ENCODE measurements around the gene SUV39H1. TPM values are rescaled to one million over a fixed set of nuclear protein-coding genes. Genes with fewer than 3 reads are reported as not detected.

Gene SUV39H1
- polyA plus RNA-seq, 1 of the 3 experiments (the other 2 are of a cell fraction) = 8.5 TPM

DNA sequence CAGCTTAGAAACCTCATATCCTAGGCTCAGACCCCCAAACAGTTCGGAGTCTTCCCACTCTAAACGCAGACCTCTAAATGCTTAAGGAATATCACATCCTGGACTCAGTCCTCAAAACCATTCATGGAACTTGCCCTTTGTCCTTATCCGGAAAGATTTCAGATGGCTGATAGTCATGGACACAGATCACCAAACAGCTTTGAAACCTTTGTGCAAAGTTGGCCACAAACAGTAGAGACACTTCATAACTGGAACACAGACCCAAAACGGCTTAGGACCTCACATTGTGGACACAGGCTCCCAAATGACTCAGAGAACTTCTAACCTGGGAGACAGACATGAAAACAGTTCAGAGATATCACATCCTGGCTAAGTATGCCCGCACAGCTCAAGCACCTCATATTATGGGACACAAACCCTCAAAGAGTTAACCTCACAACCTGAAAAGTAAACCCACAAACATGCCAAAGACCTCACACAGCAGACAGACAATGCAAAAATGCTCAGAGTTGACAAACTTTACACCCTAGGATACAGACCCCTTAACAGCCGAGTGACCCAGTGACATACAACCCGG, 15.5 kb downstream of the SUV39H1 start:
- H3K9me2 ChIP-seq = no peaks in the 10 kb centered on the region
- H3K9me3 ChIP-seq = no peaks in the 10 kb centered on the region
- ChIA-PET POLR2A (no interaction called here), CTCF (no interaction called here)
- WGBS (ENCODE audit: low lambda C conversion rate) = 54% methylated on average over 6 of the region's 7 CpGs
- no peak overlapping the region for H3K9ac ChIP-seq
- no peaks in the 10 kb centered on the region for H4K20me1 ChIP-seq (ENCODE audit: insufficient read depth)
- peaks cover 0 to 4% of the 10 kb centered on the region in 2 experiments; a peak in 1 of 4 replicates for H3K4me1 ChIP-seq (ENCODE audit: control insufficient read depth in 1 of 2, insufficient read depth in 2 of 2, low read depth in 1 of 2, low read length in 1 of 2)
- H3K36me3 ChIP-seq (replicated peaks in 1 of 2; ENCODE audit: control insufficient read depth in 1 of 2, insufficient read depth in 2 of 2, low read length in 1 of 2) = no peaks in the 10 kb centered on the region
- no peak overlapping the region for H3K27ac ChIP-seq (ENCODE audit: low read depth in 2 of 2, low read length in 1 of 2)
- no peaks in the 10 kb centered on the region for H3K79me2 ChIP-seq (ENCODE audit: insufficient read depth)
- no peak overlapping the region for H3K4me3 ChIP-seq (ENCODE audit: low read depth in 2 of 2, low read length in 1 of 2)
- H3K27me3 ChIP-seq (ENCODE audit: insufficient read depth) = no peaks in the 10 kb centered on the region; the same call in 1 of the 2 replicates
- no peaks in the 10 kb centered on the region for H3F3A ChIP-seq (replicated peaks; ENCODE audit: insufficient read depth)
- H3K4me2 ChIP-seq = no peak overlapping the region
- TF ChIP-seq, protein P1, sequence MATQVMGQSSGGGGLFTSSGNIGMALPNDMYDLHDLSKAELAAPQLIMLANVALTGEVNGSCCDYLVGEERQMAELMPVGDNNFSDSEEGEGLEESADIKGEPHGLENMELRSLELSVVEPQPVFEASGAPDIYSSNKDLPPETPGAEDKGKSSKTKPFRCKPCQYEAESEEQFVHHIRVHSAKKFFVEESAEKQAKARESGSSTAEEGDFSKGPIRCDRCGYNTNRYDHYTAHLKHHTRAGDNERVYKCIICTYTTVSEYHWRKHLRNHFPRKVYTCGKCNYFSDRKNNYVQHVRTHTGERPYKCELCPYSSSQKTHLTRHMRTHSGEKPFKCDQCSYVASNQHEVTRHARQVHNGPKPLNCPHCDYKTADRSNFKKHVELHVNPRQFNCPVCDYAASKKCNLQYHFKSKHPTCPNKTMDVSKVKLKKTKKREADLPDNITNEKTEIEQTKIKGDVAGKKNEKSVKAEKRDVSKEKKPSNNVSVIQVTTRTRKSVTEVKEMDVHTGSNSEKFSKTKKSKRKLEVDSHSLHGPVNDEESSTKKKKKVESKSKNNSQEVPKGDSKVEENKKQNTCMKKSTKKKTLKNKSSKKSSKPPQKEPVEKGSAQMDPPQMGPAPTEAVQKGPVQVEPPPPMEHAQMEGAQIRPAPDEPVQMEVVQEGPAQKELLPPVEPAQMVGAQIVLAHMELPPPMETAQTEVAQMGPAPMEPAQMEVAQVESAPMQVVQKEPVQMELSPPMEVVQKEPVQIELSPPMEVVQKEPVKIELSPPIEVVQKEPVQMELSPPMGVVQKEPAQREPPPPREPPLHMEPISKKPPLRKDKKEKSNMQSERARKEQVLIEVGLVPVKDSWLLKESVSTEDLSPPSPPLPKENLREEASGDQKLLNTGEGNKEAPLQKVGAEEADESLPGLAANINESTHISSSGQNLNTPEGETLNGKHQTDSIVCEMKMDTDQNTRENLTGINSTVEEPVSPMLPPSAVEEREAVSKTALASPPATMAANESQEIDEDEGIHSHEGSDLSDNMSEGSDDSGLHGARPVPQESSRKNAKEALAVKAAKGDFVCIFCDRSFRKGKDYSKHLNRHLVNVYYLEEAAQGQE (IDR thresholded peaks at IDR 0.05; ENCODE audit: low read depth, low read length) = no peak
- H2AFZ ChIP-seq (ENCODE audit: low read depth) = no peak overlapping the region
- DNase-seq = no peak

DNA sequence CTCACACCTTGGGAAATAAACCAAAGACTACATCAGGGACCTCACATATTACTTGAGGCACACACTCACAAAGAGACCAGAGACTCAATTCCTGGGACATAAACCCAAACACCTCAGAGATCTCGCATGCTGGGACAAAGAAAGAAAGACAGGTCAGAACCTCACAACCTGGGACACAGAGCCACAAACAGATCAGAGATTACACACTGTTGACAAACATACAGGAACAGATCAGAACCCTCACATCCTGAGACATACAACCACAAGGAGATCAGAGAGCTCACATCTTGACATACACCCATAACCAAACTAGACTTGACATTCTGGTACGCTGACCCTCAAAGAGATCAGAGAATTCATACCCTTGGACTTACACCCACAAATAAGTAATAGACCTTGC, 17.3 kb downstream of the SUV39H1 start:
- ChIA-PET POLR2A (no interaction called here), CTCF (interaction anchor here (0.7 kb wide), 1 partner anchor 14 kb away, joined by 3 read pairs; no protein-coding TSS in a partner anchor)
- no peaks in the 10 kb centered on the region for H3K79me2 ChIP-seq (ENCODE audit: insufficient read depth)
- no peak overlapping the region for H2AFZ ChIP-seq (ENCODE audit: low read depth)
- no peaks in the 10 kb centered on the region for H3K9me2 ChIP-seq
- no peaks in the 10 kb centered on the region for H3K36me3 ChIP-seq (replicated peaks in 1 of 2; ENCODE audit: control insufficient read depth in 1 of 2, insufficient read depth in 2 of 2, low read length in 1 of 2)
- no peaks in the 10 kb centered on the region for H4K20me1 ChIP-seq (ENCODE audit: insufficient read depth)
- H3K27ac ChIP-seq (ENCODE audit: low read depth in 2 of 2, low read length in 1 of 2) = no peak overlapping the region
- H3K27me3 ChIP-seq (ENCODE audit: insufficient read depth) = no peaks in the 10 kb centered on the region; the same call in 1 of the 2 replicates
- peaks cover 0 to 4% of the 10 kb centered on the region in 2 experiments; a peak in 1 of 4 replicates for H3K4me1 ChIP-seq (ENCODE audit: control insufficient read depth in 1 of 2, insufficient read depth in 2 of 2, low read depth in 1 of 2, low read length in 1 of 2)
- WGBS (ENCODE audit: low lambda C conversion rate) = 51% methylated on average over 2 of the region's 2 CpGs
- H3K4me3 ChIP-seq (ENCODE audit: low read depth in 2 of 2, low read length in 1 of 2) = no peak overlapping the region
- DNase-seq = no peak
- TF ChIP-seq, protein P2, sequence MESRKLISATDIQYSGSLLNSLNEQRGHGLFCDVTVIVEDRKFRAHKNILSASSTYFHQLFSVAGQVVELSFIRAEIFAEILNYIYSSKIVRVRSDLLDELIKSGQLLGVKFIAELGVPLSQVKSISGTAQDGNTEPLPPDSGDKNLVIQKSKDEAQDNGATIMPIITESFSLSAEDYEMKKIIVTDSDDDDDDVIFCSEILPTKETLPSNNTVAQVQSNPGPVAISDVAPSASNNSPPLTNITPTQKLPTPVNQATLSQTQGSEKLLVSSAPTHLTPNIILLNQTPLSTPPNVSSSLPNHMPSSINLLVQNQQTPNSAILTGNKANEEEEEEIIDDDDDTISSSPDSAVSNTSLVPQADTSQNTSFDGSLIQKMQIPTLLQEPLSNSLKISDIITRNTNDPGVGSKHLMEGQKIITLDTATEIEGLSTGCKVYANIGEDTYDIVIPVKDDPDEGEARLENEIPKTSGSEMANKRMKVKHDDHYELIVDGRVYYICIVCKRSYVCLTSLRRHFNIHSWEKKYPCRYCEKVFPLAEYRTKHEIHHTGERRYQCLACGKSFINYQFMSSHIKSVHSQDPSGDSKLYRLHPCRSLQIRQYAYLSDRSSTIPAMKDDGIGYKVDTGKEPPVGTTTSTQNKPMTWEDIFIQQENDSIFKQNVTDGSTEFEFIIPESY (IDR thresholded peaks at IDR 0.05; ENCODE audit: borderline replicate concordance, low read depth) = no peak
- no peak for TF ChIP-seq YY1 (IDR thresholded peaks at IDR 0.05; ENCODE audit: low read depth)
- H3K9ac ChIP-seq = no peak overlapping the region
- no peak overlapping the region for H3K4me2 ChIP-seq
- no peaks in the 10 kb centered on the region for H3F3A ChIP-seq (replicated peaks; ENCODE audit: insufficient read depth)
- no peaks in the 10 kb centered on the region for H3K9me3 ChIP-seq

DNA sequence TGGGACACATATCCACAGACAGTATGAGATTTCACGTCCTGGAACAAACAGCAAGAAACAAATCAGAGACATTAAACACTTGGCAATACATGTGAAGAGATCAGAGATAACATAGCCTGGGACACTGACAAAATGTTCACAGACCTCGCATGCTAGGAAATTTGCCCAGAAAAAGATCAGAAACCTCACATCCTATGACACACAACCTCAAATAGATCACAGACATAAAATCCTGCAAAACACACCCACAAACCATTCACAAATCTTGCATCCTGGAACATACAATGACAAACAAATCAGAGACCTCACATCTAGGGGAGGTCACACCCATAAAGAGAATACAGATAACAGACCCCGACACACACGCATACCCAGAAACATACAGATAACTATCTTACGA, 18.0 kb downstream of the SUV39H1 start:
- Histone ChIP-seq H3K4me3 (ENCODE audit: low read depth in 2 of 2, low read length in 1 of 2) (no peak overlapping the region), H2AFZ (ENCODE audit: low read depth) (no peak overlapping the region), H3K79me2 (ENCODE audit: insufficient read depth) (no peaks in the 10 kb centered on the region), H3K9me2 (no peaks in the 10 kb centered on the region), H3K9ac (no peak overlapping the region), H3K4me1 (ENCODE audit: control insufficient read depth in 1 of 2, insufficient read depth in 2 of 2, low read depth in 1 of 2, low read length in 1 of 2) (peaks cover 0 to 4% of the 10 kb centered on the region in 2 experiments; a peak in 1 of 4 replicates), H3K4me2 (no peak overlapping the region), H3K36me3 (replicated peaks in 1 of 2; ENCODE audit: control insufficient read depth in 1 of 2, insufficient read depth in 2 of 2, low read length in 1 of 2) (no peaks in the 10 kb centered on the region), H3K27ac (ENCODE audit: low read depth in 2 of 2, low read length in 1 of 2) (no peak overlapping the region), H3K27me3 (ENCODE audit: insufficient read depth) (no peaks in the 10 kb centered on the region; the same call in 1 of the 2 replicates), H3K9me3 (no peaks in the 10 kb centered on the region), H4K20me1 (ENCODE audit: insufficient read depth) (no peaks in the 10 kb centered on the region), H3F3A (replicated peaks; ENCODE audit: insufficient read depth) (no peaks in the 10 kb centered on the region)
- CTCF ChIA-PET = no interaction called here
- 24% methylated on average over 5 of the region's 5 CpGs for WGBS (ENCODE audit: low lambda C conversion rate)
- 0 out of 2 replicates have a peak, but pooled peaks have one; percentile 9 for TF ChIP-seq GATA2 (CRISPR knock-in tag; IDR thresholded peaks at IDR 0.05)
- TF ChIP-seq, protein P1 (IDR thresholded peaks at IDR 0.05; ENCODE audit: low read depth, low read length) = no peak
- no peak for DNase-seq
- POLR2A ChIA-PET = no interaction called here

Measured in SK-N-SH (cell line).